CD4-positive, alpha-beta T cell (primary cell): ENCODE measurements around the gene SRD5A1. TPM values are rescaled to one million over a fixed set of nuclear protein-coding genes. Genes with fewer than 3 reads are reported as not detected.

Source experiments
- ATAC-seq: fragments of 200-7000 bp; cut with Tn5 transposase; one replicate; pipeline ENCODE4 v1.10.0; 2022; ENCODE audit warnings: mild to moderate bottlenecking; ENCODE audit not compliant: poor library complexity
- CTCF ChIA-PET: fragments of 350-600 bp; sonication (Branson Sonifier 250); formaldehyde crosslinking; loops from one replicate; lab custom pipeline; 2021; ENCODE audit warnings: antibody characterized with exemption, inconsistent platforms; lab: Charles Lee
- POLR2A ChIA-PET: fragments of 350-600 bp; sonication (Branson Sonifier 250); formaldehyde crosslinking; loops from one replicate; lab custom pipeline; 2021; ENCODE audit warnings: antibody characterized with exemption, inconsistent platforms; lab: Charles Lee
- DNase-seq, 14 experiments: peaks; one replicate each; pipeline ENCODE4 v3.0.0-alpha.2; 2013 to 2020; ENCODE audit warnings: mixed read lengths in 2 of 14
- H3K27ac ChIP-seq, 2 donors: one replicate each; pipeline versions ENCODE4 v1.5.1 to v1.7.0; 2013; ENCODE audit warnings: low read length in 2 of 2, low read depth in 1 of 2, mild to moderate bottlenecking in 1 of 2
- H3K27me3 ChIP-seq, 2 experiments: 1 replicate in 1 of 2; 2 replicates in 1 of 2; pipeline versions ENCODE4 v1.6.1 to v1.7.0; 2013; ENCODE audit warnings: low read length in 2 of 2, control low read depth in 1 of 2, mild to moderate bottlenecking in 1 of 2, moderate library complexity in 1 of 2; ENCODE audit not compliant: insufficient read depth in 2 of 2, control insufficient read depth in 1 of 2
- H3K36me3 ChIP-seq: one replicate; pipeline ENCODE4 v1.6.1; 2013; ENCODE audit warnings: low read length, control low read depth; ENCODE audit not compliant: insufficient read depth
- H3K4me1 ChIP-seq: one replicate; pipeline ENCODE4 v1.6.1; 2013; ENCODE audit warnings: low read length, control low read depth; ENCODE audit not compliant: insufficient read depth
- H3K4me3 ChIP-seq: one replicate; pipeline ENCODE4 v1.5.1; 2013; ENCODE audit warnings: mild to moderate bottlenecking, low read length, moderate library complexity
- H3K9me3 ChIP-seq, 2 experiments: 1 replicate in 1 of 2; 2 replicates in 1 of 2; pipeline versions ENCODE4 v1.6.1 to v1.7.0; 2013; ENCODE audit warnings: low read length in 2 of 2, mild to moderate bottlenecking in 2 of 2, control low read depth in 1 of 2, moderate library complexity in 1 of 2; ENCODE audit not compliant: control insufficient read depth in 1 of 2, insufficient read depth in 1 of 2
- H3K27ac Mint-ChIP-seq: one replicate; pipeline ENCODE4 v1.8.0; 2020; ENCODE audit warnings: mixed read lengths
- H3K27me3 Mint-ChIP-seq: one replicate; pipeline ENCODE4 v1.8.0; 2021; ENCODE audit warnings: mixed read lengths
- H3K36me3 Mint-ChIP-seq: one replicate; pipeline ENCODE4 v1.8.0; 2021; ENCODE audit warnings: low read depth, mixed read lengths
- H3K4me1 Mint-ChIP-seq: one replicate; pipeline ENCODE4 v1.8.0; 2021; ENCODE audit warnings: low read depth, mixed read lengths
- H3K4me3 Mint-ChIP-seq: one replicate; pipeline ENCODE4 v1.8.0; 2020; ENCODE audit warnings: mild to moderate bottlenecking, mixed read lengths
- H3K9me3 Mint-ChIP-seq: one replicate; pipeline ENCODE4 v1.8.0; 2020; ENCODE audit warnings: mixed read lengths
- intact Hi-C, 2 experiments: fragments of 100-400 bp; cut with DNase I in 1 of 2; cut with micrococcal nuclease in 1 of 2; formaldehyde crosslinking; loops; one replicate each; pipeline versions ENCODE4 v1.15.1 to v1.9.0; 2023 to 2025; cut with DNase I, micrococcal nuclease
- total RNA-seq, 174 experiments: library from RNA in 2 of 174; stranded (reverse) in 2 of 174; gene quantifications; one replicate each; pipeline ENCODE4 v1.2.3 and lab custom pipeline; 2021 to 2026
- TF ChIP-seq, protein P1 (sequence below): fragments of 200-600 bp; IDR thresholded peaks from one replicate; pipeline ENCODE4 v1.8.0; 2022; ENCODE audit warnings: antibody characterized with exemption, mild to moderate bottlenecking

SRD5A1 gene
- total RNA-seq, 2 experiments from 2014 or later: 2.3 to 3.0 TPM

GRCh38 chr5:6713274-6714225, 80.3 kb downstream of the SRD5A1 start, which contains the start of gene TENT4A:
Gene TENT4A, plus strand, starts transcription at chr5:6713432. Its CDS starts 552 bp downstream, at chr5:6713984.
- peaks cover 48% of the 10 kb centered on the region for H3K4me1 Mint-ChIP-seq
- Histone ChIP-seq H3K36me3 (peaks cover 2% of the 10 kb centered on the region), H3K9me3 (no peaks in the 10 kb centered on the region), H3K4me3 (peak within 1 kb of the TSS; percentile 91), H3K27ac (peak within 1 kb of the TSS; percentile 72 to 84), H3K4me1 (peaks cover 43% of the 10 kb centered on the region), H3K27me3 (no peaks in the 10 kb centered on the region)
- intact Hi-C loops: loop anchor here (1.0 to 10.0 kb wide), 5 partner anchors 15 to 1291 kb away; partner anchors contain the start of genes NSUN2 (in 2 of the 2), SRD5A1 (in 2 of the 2) and ICE1 (in 1 of the 2)
- no peaks in the 10 kb centered on the region for H3K9me3 Mint-ChIP-seq
- H3K27ac Mint-ChIP-seq: peak within 1 kb of the TSS; percentile 78
- ChIA-PET POLR2A (interaction anchor here (0.6 to 2.8 kb wide), 8 partner anchors 16 to 1291 kb away, joined by 3 to 32 read pairs (median 4); partner anchors contain the start of genes ICE1, MED10, NSUN2 and SRD5A1), CTCF (no interaction called here)
- H3K36me3 Mint-ChIP-seq: peaks cover 27% of the 10 kb centered on the region
- H3K27me3 Mint-ChIP-seq: no peaks in the 10 kb centered on the region
- TF ChIP-seq, protein P1, sequence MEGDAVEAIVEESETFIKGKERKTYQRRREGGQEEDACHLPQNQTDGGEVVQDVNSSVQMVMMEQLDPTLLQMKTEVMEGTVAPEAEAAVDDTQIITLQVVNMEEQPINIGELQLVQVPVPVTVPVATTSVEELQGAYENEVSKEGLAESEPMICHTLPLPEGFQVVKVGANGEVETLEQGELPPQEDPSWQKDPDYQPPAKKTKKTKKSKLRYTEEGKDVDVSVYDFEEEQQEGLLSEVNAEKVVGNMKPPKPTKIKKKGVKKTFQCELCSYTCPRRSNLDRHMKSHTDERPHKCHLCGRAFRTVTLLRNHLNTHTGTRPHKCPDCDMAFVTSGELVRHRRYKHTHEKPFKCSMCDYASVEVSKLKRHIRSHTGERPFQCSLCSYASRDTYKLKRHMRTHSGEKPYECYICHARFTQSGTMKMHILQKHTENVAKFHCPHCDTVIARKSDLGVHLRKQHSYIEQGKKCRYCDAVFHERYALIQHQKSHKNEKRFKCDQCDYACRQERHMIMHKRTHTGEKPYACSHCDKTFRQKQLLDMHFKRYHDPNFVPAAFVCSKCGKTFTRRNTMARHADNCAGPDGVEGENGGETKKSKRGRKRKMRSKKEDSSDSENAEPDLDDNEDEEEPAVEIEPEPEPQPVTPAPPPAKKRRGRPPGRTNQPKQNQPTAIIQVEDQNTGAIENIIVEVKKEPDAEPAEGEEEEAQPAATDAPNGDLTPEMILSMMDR: no peak
- H3K4me3 Mint-ChIP-seq: peak within 1 kb of the TSS; percentile 95
- ATAC-seq: peak; percentile 1
- peak in 10 of 14 experiments; percentile 7 to 99 (median 77) for DNase-seq

DNA sequence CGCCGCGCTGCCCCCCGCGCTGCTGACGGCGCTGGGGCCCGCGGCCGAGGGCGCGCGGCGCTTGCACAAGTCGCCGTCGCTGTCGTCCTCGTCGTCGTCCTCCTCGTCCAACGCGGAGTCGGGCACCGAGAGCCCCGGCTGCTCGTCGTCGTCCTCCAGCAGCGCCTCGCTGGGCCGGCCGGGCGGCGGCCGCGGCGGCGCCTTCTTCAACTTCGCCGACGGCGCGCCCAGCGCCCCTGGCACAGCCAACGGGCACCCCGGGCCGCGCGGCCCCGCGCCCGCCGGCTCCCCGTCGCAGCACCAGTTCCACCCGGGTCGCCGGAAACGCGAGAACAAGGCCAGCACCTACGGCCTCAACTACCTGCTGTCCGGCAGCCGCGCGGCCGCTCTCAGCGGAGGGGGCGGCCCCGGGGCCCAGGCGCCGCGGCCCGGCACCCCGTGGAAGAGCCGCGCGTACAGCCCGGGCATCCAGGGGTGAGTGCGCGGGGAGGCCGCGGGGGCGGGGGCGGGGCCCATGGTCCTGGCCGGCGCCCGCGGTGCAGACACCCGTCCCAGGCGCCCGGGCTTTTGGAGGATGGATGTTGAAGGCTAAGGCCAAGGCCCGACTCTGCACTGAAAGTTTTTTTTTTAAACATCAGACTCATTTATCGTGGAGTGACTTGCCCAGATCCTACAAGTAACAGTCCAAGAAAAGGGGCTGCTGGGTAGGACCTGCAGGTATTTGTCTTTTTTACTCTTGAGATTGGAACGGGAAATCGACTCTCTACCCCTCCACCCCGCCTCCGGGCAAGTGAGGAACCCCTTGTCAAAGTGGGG, 81.2 kb downstream of the SRD5A1 start:
- Histone ChIP-seq H3K27ac (peak overlapping the region in 1 of 2 donors; percentile 10), H3K4me1 (peaks cover 49% of the 10 kb centered on the region), H3K9me3 (no peaks in the 10 kb centered on the region), H3K36me3 (peaks cover 8% of the 10 kb centered on the region), H3K27me3 (no peaks in the 10 kb centered on the region), H3K4me3 (peak overlapping the region; percentile 67)
- no peak for ATAC-seq
- intact Hi-C loops: loop anchor here (2.0 to 10.0 kb wide), 3 partner anchors 14 to 1220 kb away; no protein-coding TSS in a partner anchor
- no peaks in the 10 kb centered on the region for H3K27me3 Mint-ChIP-seq
- peak overlapping the region; percentile 94 for H3K27ac Mint-ChIP-seq
- peak overlapping the region; percentile 96 for H3K4me3 Mint-ChIP-seq
- DNase-seq: peak in 8 of 14 experiments; percentile 17 to 62 (median 30)
- TF ChIP-seq, protein P1: no peak
- peaks cover 32% of the 10 kb centered on the region for H3K36me3 Mint-ChIP-seq
- POLR2A ChIA-PET: no interaction called here
- CTCF ChIA-PET: no interaction called here
- peaks cover 57% of the 10 kb centered on the region for H3K4me1 Mint-ChIP-seq
- H3K9me3 Mint-ChIP-seq: no peaks in the 10 kb centered on the region

DNA sequence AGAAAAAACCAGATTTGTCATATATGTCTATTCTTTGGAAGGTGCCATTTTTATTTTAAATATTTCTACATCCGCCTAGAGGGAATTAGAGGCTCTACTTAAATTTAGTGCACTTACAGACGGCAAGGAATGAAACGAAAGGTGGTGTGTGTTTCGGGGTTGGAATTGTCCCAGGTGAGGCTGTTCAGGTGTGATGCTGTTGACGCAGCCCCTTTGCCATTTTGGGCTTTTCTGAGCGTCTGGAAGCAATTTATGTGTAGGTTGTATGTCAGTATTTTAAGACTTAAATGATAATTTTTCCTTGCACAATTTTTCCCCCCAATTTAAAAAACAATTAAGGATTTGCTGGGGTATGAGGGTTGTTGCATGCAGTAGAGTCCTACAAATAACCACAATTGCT, 82.0 kb downstream of the SRD5A1 start:
- CTCF ChIA-PET: no interaction called here
- POLR2A ChIA-PET: interaction anchor here (1.0 to 2.6 kb wide), 5 partner anchors 14 to 337 kb away, joined by 3 to 12 read pairs (median 3); partner anchors contain the start of genes MED10, NSUN2 and SRD5A1

More for the DNA sequence above, 82.0 kb downstream of the SRD5A1 start:
- peak overlapping the region; percentile 96 for H3K4me3 Mint-ChIP-seq
- H3K4me1 Mint-ChIP-seq: peaks cover 65% of the 10 kb centered on the region
- H3K4me1 ChIP-seq: peaks cover 57% of the 10 kb centered on the region
- H3K27ac ChIP-seq: peak overlapping the region in 1 of 2 donors; percentile 6
- TF ChIP-seq, protein P1: no peak
- H3K36me3 ChIP-seq: peaks cover 9% of the 10 kb centered on the region
- DNase-seq (no peak), ATAC-seq (no peak)
- H3K36me3 Mint-ChIP-seq: peaks cover 33% of the 10 kb centered on the region
- no peaks in the 10 kb centered on the region for H3K9me3 ChIP-seq
- peak overlapping the region; percentile 67 for H3K4me3 ChIP-seq
- H3K27me3 ChIP-seq: no peaks in the 10 kb centered on the region
- intact Hi-C loops: loop anchor here (2.0 to 10.0 kb wide), 2 partner anchors 14 to 1220 kb away; no protein-coding TSS in a partner anchor
- no peaks in the 10 kb centered on the region for H3K9me3 Mint-ChIP-seq
- H3K27ac Mint-ChIP-seq: peak overlapping the region; percentile 94
- H3K27me3 Mint-ChIP-seq: no peaks in the 10 kb centered on the region
